ENCODE measurements around the gene PAWR. TPM values are rescaled to one million over a fixed set of nuclear protein-coding genes. Genes with fewer than 3 reads are reported as not detected.
"Not testable (repeated sequence)": the region's sequence is repeated elsewhere in the genome, so short reads cannot be mapped to it uniquely, and the experiment has no call there.

Gene PAWR
- total and polyA plus RNA-seq, 2 donors from 2014 or later = 30.7 to 69.2 TPM

- no peak for TF ChIP-seq CTCF (IDR thresholded peaks at IDR 0.05; ENCODE audit: borderline replicate concordance, extremely low read depth, insufficient read depth)
- intact Hi-C loops (cut with DNase I) = no loop called here
- H3K9ac ChIP-seq (ENCODE audit: low read length in 3 of 3) = no peak overlapping the region
- DNase-seq = no peak
- no peaks in the 10 kb centered on the region for H3K36me3 ChIP-seq (ENCODE audit: control insufficient read depth in 2 of 3, insufficient read depth in 3 of 3, low read length in 3 of 3)
- no peak overlapping the region for H3K4me3 ChIP-seq (ENCODE audit: low read length in 3 of 3)
- no peaks in the 10 kb centered on the region for H3K27me3 ChIP-seq (ENCODE audit: control insufficient read depth, insufficient read depth, low read length)
- H3K27ac ChIP-seq (ENCODE audit: low read depth in 2 of 2, low read length in 2 of 2) = peak overlapping the region; percentile 70 to 90
- no peaks in the 10 kb centered on the region for H3K9me3 ChIP-seq (ENCODE audit: control insufficient read depth in 2 of 3, insufficient read depth in 1 of 3, low read length in 3 of 3)
- FAIRE-seq = no peak
- peaks cover 3 to 31% (median 19%) of the 10 kb centered on the region in 3 donors for H3K4me1 ChIP-seq (ENCODE audit: control insufficient read depth in 2 of 3, insufficient read depth in 2 of 3, low read depth in 1 of 3, low read length in 3 of 3)
Observed at GRCh38 chr12:79546466-79547043, 144.2 kb downstream of the PAWR start.

- FAIRE-seq; intact Hi-C loops (cut with DNase I): not testable (repeated sequence)
Observed at GRCh38 chr12:79544439-79544838, 146.3 kb downstream of the PAWR start.

GRCh38 chr12:79537675-79538074 is 153.1 kb downstream of the PAWR start:
- no peaks in the 10 kb centered on the region for H3K36me3 ChIP-seq (ENCODE audit: control insufficient read depth in 2 of 3, insufficient read depth in 3 of 3, low read length in 3 of 3)
- no peak overlapping the region for H3K4me3 ChIP-seq (ENCODE audit: low read length in 3 of 3)
- no peaks in the 10 kb centered on the region for H3K9me3 ChIP-seq (ENCODE audit: control insufficient read depth in 2 of 3, insufficient read depth in 1 of 3, low read length in 3 of 3)
- no peak for TF ChIP-seq CTCF (IDR thresholded peaks at IDR 0.05; ENCODE audit: borderline replicate concordance, extremely low read depth, insufficient read depth)
- FAIRE-seq (no peak), DNase-seq (no peak)
- no peaks in the 10 kb centered on the region for H3K27me3 ChIP-seq (ENCODE audit: control insufficient read depth, insufficient read depth, low read length)
- peaks cover 0 to 4% (median 0%) of the 10 kb centered on the region in 3 donors for H3K4me1 ChIP-seq (ENCODE audit: control insufficient read depth in 2 of 3, insufficient read depth in 2 of 3, low read depth in 1 of 3, low read length in 3 of 3)
- no peak overlapping the region for H3K27ac ChIP-seq (ENCODE audit: low read depth in 2 of 2, low read length in 2 of 2)
- intact Hi-C loops (cut with DNase I) = no loop called here
- H3K9ac ChIP-seq (ENCODE audit: low read length in 3 of 3) = no peak overlapping the region

More at GRCh38 chr12:79544439-79544838, 146.3 kb downstream of the PAWR start:
- H3K4me3 ChIP-seq (ENCODE audit: low read length in 3 of 3); DNase-seq; H3K27ac ChIP-seq (ENCODE audit: low read depth in 2 of 2, low read length in 2 of 2); H3K9me3 ChIP-seq (ENCODE audit: control insufficient read depth in 2 of 3, insufficient read depth in 1 of 3, low read length in 3 of 3); H3K36me3 ChIP-seq (ENCODE audit: control insufficient read depth in 2 of 3, insufficient read depth in 3 of 3, low read length in 3 of 3); H3K9ac ChIP-seq (ENCODE audit: low read length in 3 of 3); H3K27me3 ChIP-seq (ENCODE audit: control insufficient read depth, insufficient read depth, low read length): not testable (repeated sequence)
- peaks cover 3 to 27% (median 18%) of the 10 kb centered on the region in 3 donors for H3K4me1 ChIP-seq (ENCODE audit: control insufficient read depth in 2 of 3, insufficient read depth in 2 of 3, low read depth in 1 of 3, low read length in 3 of 3)

- Histone ChIP-seq H3K36me3 (ENCODE audit: control insufficient read depth in 2 of 3, insufficient read depth in 3 of 3, low read length in 3 of 3) (no peaks in the 10 kb centered on the region), H3K27me3 (ENCODE audit: control insufficient read depth, insufficient read depth, low read length) (no peaks in the 10 kb centered on the region), H3K9ac (ENCODE audit: low read length in 3 of 3) (no peak overlapping the region), H3K4me1 (ENCODE audit: control insufficient read depth in 2 of 3, insufficient read depth in 2 of 3, low read depth in 1 of 3, low read length in 3 of 3) (peaks cover 0 to 11% (median 0%) of the 10 kb centered on the region in 3 donors), H3K9me3 (ENCODE audit: control insufficient read depth in 2 of 3, insufficient read depth in 1 of 3, low read length in 3 of 3) (no peaks in the 10 kb centered on the region), H3K27ac (ENCODE audit: low read depth in 2 of 2, low read length in 2 of 2) (no peak overlapping the region), H3K4me3 (ENCODE audit: low read length in 3 of 3) (no peak overlapping the region)
- DNase-seq (no peak), FAIRE-seq (no peak)
- no peak for TF ChIP-seq CTCF (IDR thresholded peaks at IDR 0.05; ENCODE audit: borderline replicate concordance, extremely low read depth, insufficient read depth)
- intact Hi-C loops (cut with DNase I) = no loop called here
Observed at GRCh38 chr12:79535751-79536150, 155.0 kb downstream of the PAWR start.

Other genes starting within 250 kb of the PAWR start
- 82.5 TPM for gene PPP1R12A, start 244.1 kb upstream of the PAWR start, total RNA-seq
- 10.3 TPM for gene PPP1R12A, start 244.1 kb upstream of the PAWR start, polyA plus RNA-seq (ENCODE audit: insufficient read depth, low read depth, low replicate concordance)

All from kidney (tissue), 14 donors.